Thyroid gland (tissue), 4 donors: ENCODE measurements around the gene SERPINB1. TPM values are rescaled to one million over a fixed set of nuclear protein-coding genes. Genes with fewer than 3 reads are reported as not detected.

ENCODE experiments used
- DNase-seq, 2 donors: peaks; one replicate each; pipeline ENCODE4 v3.0.0-alpha.2; 2019
- H3K27ac ChIP-seq, 3 donors: fragments of 200-600 bp; sonication (generic); 1 replicate in 2 of 3; 2 replicates in 1 of 3; pipeline ENCODE4 v1.5.1; 2016 to 2019; ENCODE audit warnings: mild to moderate bottlenecking in 1 of 3, moderate library complexity in 1 of 3
- H3K27me3 ChIP-seq: fragments of 200-600 bp; sonication (generic); one replicate; pipeline ENCODE4 v1.5.1; 2019
- H3K36me3 ChIP-seq, 2 donors: fragments of 200-600 bp; sonication (generic); one replicate each; pipeline ENCODE4 v1.5.1; 2016 to 2019
- H3K4me1 ChIP-seq, 2 donors: fragments of 200-600 bp; sonication (generic); one replicate each; pipeline ENCODE4 v1.5.1; 2017 to 2019
- H3K4me3 ChIP-seq, 3 donors: fragments of 200-600 bp; sonication (generic); replicated peaks in 1 of 3; 1 replicate in 2 of 3; 2 replicates in 1 of 3; pipeline ENCODE4 v1.5.1; 2016; ENCODE audit warnings: mild to moderate bottlenecking in 1 of 3
- H3K9me3 ChIP-seq: fragments of 200-600 bp; sonication (generic); one replicate; pipeline ENCODE4 v1.5.1; 2017
- POLR2A ChIP-seq, 2 donors: fragments of 450-650 bp; IDR thresholded peaks; one replicate each; pipeline ENCODE4 v1.6.1; 2017; ENCODE audit warnings: antibody characterized with exemption in 2 of 2, mild to moderate bottlenecking in 2 of 2, moderate library complexity in 1 of 2
- WGBS, 2 donors: methylation state at CpG; one replicate each; pipeline ENCODE4 v1.1.5; 2017; 5-methylcytosine and 5-hydroxymethylcytosine counted together
- intact Hi-C: fragments of 100-400 bp; cut with DNase I; formaldehyde crosslinking; loops from one replicate; pipeline ENCODE4 v1.15.1; 2023
- total RNA-seq, 4 donors: library from RNA; depleted of rRNA; stranded (reverse); fragments of >200 nt; gene quantifications; one replicate each; pipeline ENCODE4 v1.2.3, GENCODE V29; 2016
- TF ChIP-seq, protein P1 (sequence below), 6 experiments: fragments of 200-600 bp in 3 of 6; fragments of 450-650 bp in 3 of 6; sonication (generic) in 3 of 6; IDR thresholded peaks; one replicate each; pipeline ENCODE4 v1.5.1; 2016 to 2019; ENCODE audit warnings: antibody characterized with exemption in 6 of 6, mild to moderate bottlenecking in 2 of 6, inconsistent platforms in 1 of 6, moderate library complexity in 1 of 6

The SERPINB1 gene
- total RNA-seq, 4 donors from 2014 or later = 36.2 to 52.8 (median 43.4) TPM

DNA sequence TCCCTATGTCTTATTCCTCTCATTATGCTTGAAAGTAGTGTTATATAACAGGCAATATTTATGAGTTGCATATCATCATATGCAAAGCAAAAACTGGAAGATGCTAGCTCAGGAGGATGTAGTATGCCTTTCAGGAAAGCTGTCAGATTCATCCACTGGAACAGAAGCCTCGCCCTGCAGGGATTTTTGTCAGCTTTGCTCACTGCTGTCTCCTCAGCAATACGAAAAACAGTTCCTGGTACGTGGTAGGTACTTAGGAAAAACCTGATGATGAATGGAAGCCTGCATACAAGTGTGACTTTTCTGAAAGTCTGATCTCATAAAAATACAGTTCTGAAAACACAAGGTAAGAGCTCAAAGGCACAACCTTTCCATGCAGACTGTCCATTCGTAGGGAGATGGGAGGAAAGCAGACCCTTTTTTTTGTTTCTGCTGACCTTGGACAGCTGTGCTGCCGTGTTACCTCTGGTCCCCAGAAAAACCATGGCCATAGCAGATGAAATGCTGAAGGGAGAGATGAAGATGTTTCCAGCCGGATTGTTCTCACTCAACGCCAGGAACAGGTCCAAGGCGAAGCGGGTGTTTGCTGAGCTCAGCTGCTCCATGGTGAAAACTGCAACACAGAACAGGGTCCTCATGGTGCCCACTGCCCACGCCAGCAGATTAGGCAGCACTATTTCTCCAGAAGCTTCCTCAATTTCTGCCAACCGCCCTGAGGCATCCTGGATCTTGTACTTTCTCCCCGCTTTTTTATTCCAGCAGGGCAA is 1.5 kb downstream of the SERPINB1 start:
- WGBS, 2 donors = 81 to 82% methylated on average over 12 of the region's 12 CpGs
- intact Hi-C loops = loop anchor here (2.0 to 10.0 kb wide), 3 partner anchors 51 to 215 kb away; no protein-coding TSS in a partner anchor
- Histone ChIP-seq H3K27me3 (no peaks in the 10 kb centered on the region), H3K4me3 (peak overlapping the region in 1 of 3 donors; percentile 7), H3K4me1 (peaks cover 21 to 35% of the 10 kb centered on the region in 2 donors), H3K27ac (peak overlapping the region; percentile 93 to 99 (median 97)), H3K9me3 (no peaks in the 10 kb centered on the region), H3K36me3 (peaks cover 14 to 20% of the 10 kb centered on the region in 2 donors)
- no peak for DNase-seq
- TF ChIP-seq, protein P1, sequence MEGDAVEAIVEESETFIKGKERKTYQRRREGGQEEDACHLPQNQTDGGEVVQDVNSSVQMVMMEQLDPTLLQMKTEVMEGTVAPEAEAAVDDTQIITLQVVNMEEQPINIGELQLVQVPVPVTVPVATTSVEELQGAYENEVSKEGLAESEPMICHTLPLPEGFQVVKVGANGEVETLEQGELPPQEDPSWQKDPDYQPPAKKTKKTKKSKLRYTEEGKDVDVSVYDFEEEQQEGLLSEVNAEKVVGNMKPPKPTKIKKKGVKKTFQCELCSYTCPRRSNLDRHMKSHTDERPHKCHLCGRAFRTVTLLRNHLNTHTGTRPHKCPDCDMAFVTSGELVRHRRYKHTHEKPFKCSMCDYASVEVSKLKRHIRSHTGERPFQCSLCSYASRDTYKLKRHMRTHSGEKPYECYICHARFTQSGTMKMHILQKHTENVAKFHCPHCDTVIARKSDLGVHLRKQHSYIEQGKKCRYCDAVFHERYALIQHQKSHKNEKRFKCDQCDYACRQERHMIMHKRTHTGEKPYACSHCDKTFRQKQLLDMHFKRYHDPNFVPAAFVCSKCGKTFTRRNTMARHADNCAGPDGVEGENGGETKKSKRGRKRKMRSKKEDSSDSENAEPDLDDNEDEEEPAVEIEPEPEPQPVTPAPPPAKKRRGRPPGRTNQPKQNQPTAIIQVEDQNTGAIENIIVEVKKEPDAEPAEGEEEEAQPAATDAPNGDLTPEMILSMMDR (IDR thresholded peaks at IDR 0.05) = no peak

DNA sequence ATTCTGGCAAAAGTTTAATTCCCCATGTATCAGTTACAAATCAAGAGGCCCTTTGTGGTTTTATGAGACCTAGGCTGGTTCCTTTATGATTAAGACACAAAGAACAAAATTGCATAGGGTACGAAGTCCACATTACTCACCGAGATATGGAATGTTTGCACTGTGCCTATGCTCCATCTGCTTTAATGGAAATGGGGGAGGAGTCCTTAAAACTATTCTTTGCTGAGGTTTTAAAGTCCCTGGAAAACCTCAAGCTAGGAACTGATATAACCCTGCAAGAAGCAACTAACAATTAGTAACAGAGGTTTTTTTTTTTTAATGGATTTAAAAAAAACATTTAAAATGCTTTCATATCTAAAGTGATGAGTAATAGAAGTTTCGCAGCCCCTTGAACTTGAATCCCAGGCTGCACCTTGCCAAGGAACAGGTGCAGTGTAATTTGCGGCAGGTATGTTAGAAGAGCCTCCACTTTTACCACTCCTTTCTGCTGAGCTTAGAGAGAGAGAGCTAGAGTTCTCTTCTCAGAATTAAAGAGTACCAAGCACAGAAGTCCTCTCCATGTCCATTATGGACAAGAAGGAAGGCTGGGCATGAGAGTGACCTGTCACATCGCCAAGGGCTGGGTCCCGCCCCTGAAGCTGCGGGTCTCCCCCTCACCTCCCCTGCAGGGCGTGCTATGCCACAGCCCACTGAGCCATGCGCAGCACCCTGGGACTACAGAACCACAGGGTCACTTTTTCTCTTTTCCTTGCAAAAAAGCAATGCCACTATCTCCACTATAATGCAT is 2.3 kb downstream of the SERPINB1 start:
- H3K27me3 ChIP-seq = no peaks in the 10 kb centered on the region
- peak overlapping the region in 2 of 3 donors; percentile 93 to 97 for H3K27ac ChIP-seq
- intact Hi-C loops = no loop called here
- H3K4me1 ChIP-seq = peaks cover 21 to 35% of the 10 kb centered on the region in 2 donors
- WGBS, 2 donors = 44 to 57% methylated on average over 9 of the region's 9 CpGs
- TF ChIP-seq POLR2A (IDR thresholded peaks at IDR 0.05) = no peak
- TF ChIP-seq, protein P1 (IDR thresholded peaks at IDR 0.05) = no peak
- H3K36me3 ChIP-seq = peaks cover 16 to 20% of the 10 kb centered on the region in 2 donors
- H3K4me3 ChIP-seq = no peak overlapping the region
- peak; percentile 45 to 55 for DNase-seq
- no peaks in the 10 kb centered on the region for H3K9me3 ChIP-seq

DNA sequence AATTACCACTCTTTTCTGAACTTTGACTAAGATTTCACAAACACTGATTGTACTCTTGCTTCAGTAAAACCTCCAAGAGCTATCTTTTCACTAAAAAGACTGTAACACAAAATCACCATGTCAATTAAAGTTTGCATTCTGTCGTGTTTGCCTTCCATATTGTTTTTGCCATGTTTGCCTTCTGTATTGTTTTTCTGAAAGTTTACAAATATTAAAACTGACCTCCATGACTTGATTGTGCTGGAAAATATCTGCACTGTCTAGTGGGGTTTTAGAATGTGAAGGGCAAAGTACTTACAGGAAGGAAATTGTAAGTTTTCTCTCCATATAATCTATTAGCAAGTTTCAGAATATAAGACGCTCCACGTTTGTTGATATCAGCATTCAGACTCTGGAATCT is 3.4 kb downstream of the SERPINB1 start:
- intact Hi-C loops = no loop called here
- H3K27ac ChIP-seq = no peak overlapping the region
- no peak for DNase-seq
- H3K4me1 ChIP-seq = peaks cover 21 to 35% of the 10 kb centered on the region in 2 donors
- H3K9me3 ChIP-seq = no peaks in the 10 kb centered on the region
- H3K27me3 ChIP-seq = no peaks in the 10 kb centered on the region
- peaks cover 21 to 25% of the 10 kb centered on the region in 2 donors for H3K36me3 ChIP-seq
- WGBS, 2 donors = 88 to 92% methylated on average over 3 of the region's 3 CpGs
- H3K4me3 ChIP-seq = no peak overlapping the region
- no peak for TF ChIP-seq POLR2A (IDR thresholded peaks at IDR 0.05)
- TF ChIP-seq, protein P1 (IDR thresholded peaks at IDR 0.05) = no peak

DNA sequence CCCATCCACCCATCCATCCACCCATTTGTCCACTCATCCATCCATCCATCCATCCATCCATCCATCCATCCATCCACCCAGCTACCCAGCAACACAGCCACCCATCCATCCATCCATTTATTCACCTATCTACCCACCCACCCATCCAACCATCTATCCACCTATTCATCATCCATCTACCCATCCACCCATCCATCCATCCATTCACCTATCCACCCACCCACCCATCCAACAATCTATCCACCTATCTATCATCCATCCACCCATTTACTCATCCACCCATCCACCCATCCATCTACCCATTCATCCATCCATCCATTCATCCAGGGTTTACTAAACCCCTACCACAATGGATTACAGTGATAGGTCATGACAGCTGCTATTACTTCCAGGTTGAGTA is 7.4 kb downstream of the SERPINB1 start:
- intact Hi-C loops = no loop called here
- Histone ChIP-seq H3K36me3 (peaks cover 22 to 28% of the 10 kb centered on the region in 2 donors), H3K9me3 (no peaks in the 10 kb centered on the region), H3K4me3 (no peak overlapping the region), H3K27ac (no peak overlapping the region), H3K27me3 (no peaks in the 10 kb centered on the region), H3K4me1 (peaks cover 3 to 5% of the 10 kb centered on the region in 2 donors)
- TF ChIP-seq, protein P1 (IDR thresholded peaks at IDR 0.05) = no peak
- no peak for TF ChIP-seq POLR2A (IDR thresholded peaks at IDR 0.05)
- DNase-seq = no peak

DNA sequence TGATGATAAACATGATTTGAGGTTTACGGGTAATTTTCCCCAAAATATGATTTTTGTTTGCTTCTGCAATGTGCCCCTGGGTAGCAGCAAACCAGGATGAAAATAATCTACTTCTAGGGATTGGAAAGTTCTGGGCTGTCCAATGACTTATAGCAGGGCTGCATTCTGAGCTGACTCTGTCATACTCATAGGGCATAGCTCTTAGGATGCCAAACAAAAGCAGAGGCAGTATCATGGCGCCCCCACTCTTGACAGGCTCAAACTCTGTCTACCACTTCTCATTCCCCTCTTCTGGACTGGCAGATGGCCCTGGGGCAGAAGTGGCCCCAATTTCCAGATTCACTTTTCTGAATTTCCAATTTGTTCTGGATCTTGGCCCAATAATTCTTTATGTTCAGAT is 10.3 kb downstream of the SERPINB1 start:
- no peak for TF ChIP-seq POLR2A (IDR thresholded peaks at IDR 0.05)
- TF ChIP-seq, protein P1 (IDR thresholded peaks at IDR 0.05) = no peak

More for the DNA sequence above, 10.3 kb downstream of the SERPINB1 start:
- no peaks in the 10 kb centered on the region for H3K9me3 ChIP-seq
- intact Hi-C loops = no loop called here
- no peak overlapping the region for H3K27ac ChIP-seq
- 93 to 94% methylated on average over 2 of the region's 2 CpGs for WGBS, 2 donors
- H3K27me3 ChIP-seq = no peaks in the 10 kb centered on the region
- no peak for DNase-seq
- H3K4me1 ChIP-seq = peaks cover 0 to 4% of the 10 kb centered on the region in 2 donors
- no peak overlapping the region for H3K4me3 ChIP-seq
- peaks cover 17% of the 10 kb centered on the region in 2 donors for H3K36me3 ChIP-seq
